ENCODE measurements around the gene C1orf87.

Gene C1orf87

DNA sequence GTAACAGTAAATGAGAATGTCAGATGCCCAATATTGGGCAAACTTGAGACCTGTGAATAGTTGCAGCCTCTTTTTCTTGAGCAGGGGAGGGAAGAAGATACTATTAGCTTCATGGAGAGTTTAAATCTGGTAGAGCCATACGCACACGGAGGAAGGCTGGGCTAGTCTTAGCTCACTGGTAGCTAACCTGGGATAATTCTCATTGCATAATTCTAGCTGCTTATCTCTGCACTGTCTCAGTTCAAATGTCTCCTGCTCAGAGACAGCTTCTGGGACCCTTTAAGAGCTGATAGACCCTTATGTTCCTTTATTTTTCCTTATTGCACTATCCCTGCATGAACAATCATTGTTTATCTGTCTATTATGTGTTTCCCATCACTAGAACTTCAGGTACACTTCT, 8.4 kb downstream of the C1orf87 start:
- Histone ChIP-seq H3K9me3 (ENCODE audit: control insufficient read depth, insufficient read depth, low read depth, low read length) (no peaks in the 10 kb centered on the region), H3K4me3 (ENCODE audit: low read depth, low read length) (no peak overlapping the region), H3K27ac (ENCODE audit: extremely low read depth, low read depth, low read length) (no peak overlapping the region), H3K36me3 (ENCODE audit: control insufficient read depth in 2 of 2, insufficient read depth in 1 of 2, low read length in 2 of 2) (no peaks in the 10 kb centered on the region), H3K4me1 (ENCODE audit: control insufficient read depth, insufficient read depth, low read length) (0 out of 2 replicates have a peak, but pooled peaks cover 2% of the 10 kb centered on the region)
- ChIA-PET CTCF (no interaction called here), POLR2A (no interaction called here)
- no peak for TF ChIP-seq MEIS1 (CRISPR knock-in tag; IDR thresholded peaks at IDR 0.05; ENCODE audit: borderline replicate concordance)
- TF ChIP-seq ZNF157 (tag by site-specific recombination; IDR thresholded peaks at IDR 0.05): no peak
- TF ChIP-seq ZNF791 (tag by site-specific recombination; IDR thresholded peaks at IDR 0.05): no peak
- no peak for TF ChIP-seq ZNF169 (tag by site-specific recombination; IDR thresholded peaks at IDR 0.05)
- no peak for TF ChIP-seq ZNF335 (tag by site-specific recombination; conservative IDR thresholded peaks at IDR 0.05)
- TF ChIP-seq ZNF394 (tag by site-specific recombination; IDR thresholded peaks at IDR 0.05; ENCODE audit: borderline replicate concordance): no peak
- TF ChIP-seq ZNF274 (IDR thresholded peaks at IDR 0.05; ENCODE audit: low read length): no peak
- no peak for TF ChIP-seq ZNF274 (tag by site-specific recombination; IDR thresholded peaks at IDR 0.05; ENCODE audit: borderline replicate concordance)
- no peak for TF ChIP-seq TCF7L2 (IDR thresholded peaks at IDR 0.05; ENCODE audit: borderline replicate concordance, low read depth, low read length)
- TF ChIP-seq, protein P1, sequence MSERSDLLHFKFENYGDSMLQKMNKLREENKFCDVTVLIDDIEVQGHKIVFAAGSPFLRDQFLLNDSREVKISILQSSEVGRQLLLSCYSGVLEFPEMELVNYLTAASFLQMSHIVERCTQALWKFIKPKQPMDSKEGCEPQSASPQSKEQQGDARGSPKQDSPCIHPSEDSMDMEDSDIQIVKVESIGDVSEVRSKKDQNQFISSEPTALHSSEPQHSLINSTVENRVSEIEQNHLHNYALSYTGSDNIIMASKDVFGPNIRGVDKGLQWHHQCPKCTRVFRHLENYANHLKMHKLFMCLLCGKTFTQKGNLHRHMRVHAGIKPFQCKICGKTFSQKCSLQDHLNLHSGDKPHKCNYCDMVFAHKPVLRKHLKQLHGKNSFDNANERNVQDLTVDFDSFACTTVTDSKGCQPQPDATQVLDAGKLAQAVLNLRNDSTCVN (tag by site-specific recombination; optimal IDR thresholded peaks at IDR 0.05): no peak
- no peak for TF ChIP-seq EGR2 (tag by site-specific recombination; IDR thresholded peaks at IDR 0.05; ENCODE audit: low read depth)

DNA sequence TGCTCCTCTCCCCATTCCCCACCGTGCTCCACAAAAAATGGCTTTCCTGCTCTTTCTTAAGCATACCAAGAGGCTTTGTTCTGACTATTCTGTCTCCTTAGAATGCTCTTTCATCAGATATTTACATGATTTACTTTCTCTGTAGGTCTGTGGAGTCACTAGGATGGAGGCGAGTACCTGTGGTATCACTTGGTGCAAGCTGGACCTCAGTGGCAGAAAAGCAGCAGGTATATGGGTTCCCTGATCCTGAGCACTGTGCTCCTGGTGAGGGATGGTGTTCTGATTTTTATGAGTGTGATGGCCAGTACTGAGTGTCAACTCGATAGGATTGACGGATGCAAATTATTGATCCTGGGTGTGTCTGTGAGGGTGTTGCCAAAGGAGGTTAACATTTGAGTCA, 10.0 kb downstream of the C1orf87 start:
- POLR2A ChIA-PET: no interaction called here
- CTCF ChIA-PET: no interaction called here
- Histone ChIP-seq H3K4me1 (ENCODE audit: control insufficient read depth, insufficient read depth, low read length) (0 out of 2 replicates have a peak, but pooled peaks cover under 1% of the 10 kb centered on the region), H3K4me3 (ENCODE audit: low read depth, low read length) (no peak overlapping the region), H3K27ac (ENCODE audit: extremely low read depth, low read depth, low read length) (no peak overlapping the region), H3K36me3 (ENCODE audit: control insufficient read depth in 2 of 2, insufficient read depth in 1 of 2, low read length in 2 of 2) (no peaks in the 10 kb centered on the region), H3K9me3 (ENCODE audit: control insufficient read depth, insufficient read depth, low read depth, low read length) (no peaks in the 10 kb centered on the region)
- TF ChIP-seq BCL6B (tag by site-specific recombination; IDR thresholded peaks at IDR 0.05) (no peak), ZNF530 (tag by site-specific recombination; IDR thresholded peaks at IDR 0.05; ENCODE audit: low read depth) (no peak), ZBTB1 (tag by site-specific recombination; IDR thresholded peaks at IDR 0.05) (no peak), ZNF560 (tag by site-specific recombination; IDR thresholded peaks at IDR 0.05; ENCODE audit: borderline replicate concordance) (no peak), ZNF302 (tag by site-specific recombination; IDR thresholded peaks at IDR 0.05; ENCODE audit: low read depth) (no peak), ZBTB20 (tag by site-specific recombination; IDR thresholded peaks at IDR 0.05) (no peak), ZNF146 (tag by site-specific recombination; IDR thresholded peaks at IDR 0.05) (no peak), ZNF335 (tag by site-specific recombination; conservative IDR thresholded peaks at IDR 0.05) (no peak), ZNF658 (tag by site-specific recombination; IDR thresholded peaks at IDR 0.05) (no peak), ZNF280C (tag by site-specific recombination; IDR thresholded peaks at IDR 0.05) (no peak), PATZ1 (tag by site-specific recombination; IDR thresholded peaks at IDR 0.05) (no peak)
- TF ChIP-seq, protein P2, sequence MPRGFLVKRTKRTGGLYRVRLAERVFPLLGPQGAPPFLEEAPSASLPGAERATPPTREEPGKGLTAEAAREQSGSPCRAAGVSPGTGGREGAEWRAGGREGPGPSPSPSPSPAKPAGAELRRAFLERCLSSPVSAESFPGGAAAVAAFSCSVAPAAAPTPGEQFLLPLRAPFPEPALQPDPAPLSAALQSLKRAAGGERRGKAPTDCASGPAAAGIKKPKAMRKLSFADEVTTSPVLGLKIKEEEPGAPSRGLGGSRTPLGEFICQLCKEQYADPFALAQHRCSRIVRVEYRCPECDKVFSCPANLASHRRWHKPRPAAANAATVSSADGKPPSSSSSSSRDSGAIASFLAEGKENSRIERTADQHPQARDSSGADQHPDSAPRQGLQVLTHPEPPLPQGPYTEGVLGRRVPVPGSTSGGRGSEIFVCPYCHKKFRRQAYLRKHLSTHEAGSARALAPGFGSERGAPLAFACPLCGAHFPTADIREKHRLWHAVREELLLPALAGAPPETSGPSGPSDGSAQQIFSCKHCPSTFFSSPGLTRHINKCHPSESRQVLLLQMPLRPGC (tag by site-specific recombination; IDR thresholded peaks at IDR 0.05): no peak
- TF ChIP-seq, protein P3, sequence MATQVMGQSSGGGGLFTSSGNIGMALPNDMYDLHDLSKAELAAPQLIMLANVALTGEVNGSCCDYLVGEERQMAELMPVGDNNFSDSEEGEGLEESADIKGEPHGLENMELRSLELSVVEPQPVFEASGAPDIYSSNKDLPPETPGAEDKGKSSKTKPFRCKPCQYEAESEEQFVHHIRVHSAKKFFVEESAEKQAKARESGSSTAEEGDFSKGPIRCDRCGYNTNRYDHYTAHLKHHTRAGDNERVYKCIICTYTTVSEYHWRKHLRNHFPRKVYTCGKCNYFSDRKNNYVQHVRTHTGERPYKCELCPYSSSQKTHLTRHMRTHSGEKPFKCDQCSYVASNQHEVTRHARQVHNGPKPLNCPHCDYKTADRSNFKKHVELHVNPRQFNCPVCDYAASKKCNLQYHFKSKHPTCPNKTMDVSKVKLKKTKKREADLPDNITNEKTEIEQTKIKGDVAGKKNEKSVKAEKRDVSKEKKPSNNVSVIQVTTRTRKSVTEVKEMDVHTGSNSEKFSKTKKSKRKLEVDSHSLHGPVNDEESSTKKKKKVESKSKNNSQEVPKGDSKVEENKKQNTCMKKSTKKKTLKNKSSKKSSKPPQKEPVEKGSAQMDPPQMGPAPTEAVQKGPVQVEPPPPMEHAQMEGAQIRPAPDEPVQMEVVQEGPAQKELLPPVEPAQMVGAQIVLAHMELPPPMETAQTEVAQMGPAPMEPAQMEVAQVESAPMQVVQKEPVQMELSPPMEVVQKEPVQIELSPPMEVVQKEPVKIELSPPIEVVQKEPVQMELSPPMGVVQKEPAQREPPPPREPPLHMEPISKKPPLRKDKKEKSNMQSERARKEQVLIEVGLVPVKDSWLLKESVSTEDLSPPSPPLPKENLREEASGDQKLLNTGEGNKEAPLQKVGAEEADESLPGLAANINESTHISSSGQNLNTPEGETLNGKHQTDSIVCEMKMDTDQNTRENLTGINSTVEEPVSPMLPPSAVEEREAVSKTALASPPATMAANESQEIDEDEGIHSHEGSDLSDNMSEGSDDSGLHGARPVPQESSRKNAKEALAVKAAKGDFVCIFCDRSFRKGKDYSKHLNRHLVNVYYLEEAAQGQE (tag by site-specific recombination; IDR thresholded peaks at IDR 0.05): no peak

All from HEK293 (cell line).